ENCODE measurements around the gene RBMS3. TPM values are rescaled to one million over a fixed set of nuclear protein-coding genes. Genes with fewer than 3 reads are reported as not detected.

The RBMS3 gene
- total and polyA plus RNA-seq, 2 experiments from 2014 or later = 3.2 to 7.4 TPM

- TF ChIP-seq ZNF462 (CRISPR knock-in tag; IDR thresholded peaks at IDR 0.05) = no peak
- no peak for TF ChIP-seq POLR2AphosphoS5 (IDR thresholded peaks at IDR 0.05; ENCODE audit: low read depth)
- no peak for TF ChIP-seq CTCF (conservative IDR thresholded peaks at IDR 0.05; ENCODE audit: low read depth in 2 of 2)
- TF ChIP-seq ETS1 (IDR thresholded peaks at IDR 0.05) = no peak
- no peak for TF ChIP-seq NANOG (IDR thresholded peaks at IDR 0.05; ENCODE audit: borderline replicate concordance)
Observed at GRCh38 chr3:29545615-29546014, 264.7 kb downstream of the RBMS3 start (continued).

GRCh38 chr3:29552051-29552450 lies 271.2 kb downstream of the RBMS3 start:
- no peaks in the 10 kb centered on the region for H3K79me2 ChIP-seq (replicated peaks; ENCODE audit: insufficient read depth)
- H3K27ac Mint-ChIP-seq = no peak overlapping the region
- H2AFZ ChIP-seq = no peak overlapping the region
- no peaks in the 10 kb centered on the region for H3K27me3 ChIP-seq (ENCODE audit: insufficient read depth)
- no peak overlapping the region for H3K4me3 Mint-ChIP-seq
- H3K4me3 ChIP-seq = no peak overlapping the region
- ATAC-seq (no peak), DNase-seq (ENCODE audit: low spot score) (no peak)
- no peak overlapping the region for H3K4me2 ChIP-seq
- H3K27ac ChIP-seq (ENCODE audit: low read depth) = no peak overlapping the region
- H3K4me1 ChIP-seq (ENCODE audit: insufficient read depth) = no peaks in the 10 kb centered on the region
- peaks cover 1% of the 10 kb centered on the region; the same call in 2 of the 3 replicates for H3K4me1 Mint-ChIP-seq
- H3F3A ChIP-seq (replicated peaks; ENCODE audit: low read depth) = no peaks in the 10 kb centered on the region
- H3K9me2 ChIP-seq (ENCODE audit: insufficient read depth) = no peaks in the 10 kb centered on the region
- no peaks in the 10 kb centered on the region for H3K27me3 Mint-ChIP-seq (ENCODE audit: insufficient read depth, low read depth, poor library complexity)
- H3K36me3 ChIP-seq (ENCODE audit: insufficient read depth) = no peaks in the 10 kb centered on the region
- H4K20me1 ChIP-seq (replicated peaks; ENCODE audit: insufficient read depth) = no peaks in the 10 kb centered on the region
- H3K36me3 Mint-ChIP-seq (ENCODE audit: low read depth) = no peaks in the 10 kb centered on the region
- H3K9me3 Mint-ChIP-seq = no peaks in the 10 kb centered on the region
- TF ChIP-seq ZNF331 (CRISPR knock-in tag; IDR thresholded peaks at IDR 0.05; ENCODE audit: low read depth) (no peak), CREB1 (CRISPR knock-in tag; IDR thresholded peaks at IDR 0.05; ENCODE audit: low read depth) (no peak), NANOG (IDR thresholded peaks at IDR 0.05; ENCODE audit: borderline replicate concordance) (no peak), ETS1 (IDR thresholded peaks at IDR 0.05) (no peak), POLR2AphosphoS5 (IDR thresholded peaks at IDR 0.05; ENCODE audit: low read depth) (no peak)
- TF ChIP-seq, protein P1, sequence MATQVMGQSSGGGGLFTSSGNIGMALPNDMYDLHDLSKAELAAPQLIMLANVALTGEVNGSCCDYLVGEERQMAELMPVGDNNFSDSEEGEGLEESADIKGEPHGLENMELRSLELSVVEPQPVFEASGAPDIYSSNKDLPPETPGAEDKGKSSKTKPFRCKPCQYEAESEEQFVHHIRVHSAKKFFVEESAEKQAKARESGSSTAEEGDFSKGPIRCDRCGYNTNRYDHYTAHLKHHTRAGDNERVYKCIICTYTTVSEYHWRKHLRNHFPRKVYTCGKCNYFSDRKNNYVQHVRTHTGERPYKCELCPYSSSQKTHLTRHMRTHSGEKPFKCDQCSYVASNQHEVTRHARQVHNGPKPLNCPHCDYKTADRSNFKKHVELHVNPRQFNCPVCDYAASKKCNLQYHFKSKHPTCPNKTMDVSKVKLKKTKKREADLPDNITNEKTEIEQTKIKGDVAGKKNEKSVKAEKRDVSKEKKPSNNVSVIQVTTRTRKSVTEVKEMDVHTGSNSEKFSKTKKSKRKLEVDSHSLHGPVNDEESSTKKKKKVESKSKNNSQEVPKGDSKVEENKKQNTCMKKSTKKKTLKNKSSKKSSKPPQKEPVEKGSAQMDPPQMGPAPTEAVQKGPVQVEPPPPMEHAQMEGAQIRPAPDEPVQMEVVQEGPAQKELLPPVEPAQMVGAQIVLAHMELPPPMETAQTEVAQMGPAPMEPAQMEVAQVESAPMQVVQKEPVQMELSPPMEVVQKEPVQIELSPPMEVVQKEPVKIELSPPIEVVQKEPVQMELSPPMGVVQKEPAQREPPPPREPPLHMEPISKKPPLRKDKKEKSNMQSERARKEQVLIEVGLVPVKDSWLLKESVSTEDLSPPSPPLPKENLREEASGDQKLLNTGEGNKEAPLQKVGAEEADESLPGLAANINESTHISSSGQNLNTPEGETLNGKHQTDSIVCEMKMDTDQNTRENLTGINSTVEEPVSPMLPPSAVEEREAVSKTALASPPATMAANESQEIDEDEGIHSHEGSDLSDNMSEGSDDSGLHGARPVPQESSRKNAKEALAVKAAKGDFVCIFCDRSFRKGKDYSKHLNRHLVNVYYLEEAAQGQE (IDR thresholded peaks at IDR 0.05; ENCODE audit: unreplicated experiment) = no peak
